GM19328 (cell line): ENCODE results near the gene RPS6KC1.
"Not testable (repeated sequence)": the region's sequence is repeated elsewhere in the genome, so short reads cannot be mapped to it uniquely, and the experiment has no call there.

Experiments used
- ATAC-seq: cut with Tn5 transposase; IDR thresholded peaks from one replicate; pipeline ENCODE4 v1.9.1; 2021; ENCODE audit warnings: mild to moderate bottlenecking, moderate library complexity; ENCODE audit not compliant: unreplicated experiment

Gene RPS6KC1

GRCh38 chr1:213051127-213051880, at the start of gene RPS6KC1:
TSS of gene RPS6KC1 (plus strand) at chr1:213051241. CDS start at chr1:213051405, 164 bp downstream.
- ATAC-seq, result peak; percentile 97

DNA sequence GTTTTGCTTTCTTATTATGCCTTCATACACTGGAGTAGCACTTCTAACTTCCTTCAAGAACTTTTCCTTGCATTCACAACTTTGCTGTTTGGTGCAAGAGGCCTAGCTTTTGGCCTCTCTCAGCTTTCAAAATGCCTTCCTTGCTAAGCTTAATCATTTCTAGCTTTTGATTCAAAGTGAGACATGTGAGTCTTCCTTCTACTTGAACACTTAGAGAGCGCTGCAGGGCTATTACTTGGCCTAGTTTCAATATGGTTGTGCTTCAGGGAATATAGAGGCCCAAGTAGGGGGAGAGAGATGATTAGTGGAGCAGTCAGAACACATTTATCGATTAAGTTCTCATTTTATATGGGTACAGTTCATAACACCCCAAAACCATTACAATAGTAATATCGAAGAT, 47.8 kb upstream of the RPS6KC1 start:
- ATAC-seq, result no peak

DNA sequence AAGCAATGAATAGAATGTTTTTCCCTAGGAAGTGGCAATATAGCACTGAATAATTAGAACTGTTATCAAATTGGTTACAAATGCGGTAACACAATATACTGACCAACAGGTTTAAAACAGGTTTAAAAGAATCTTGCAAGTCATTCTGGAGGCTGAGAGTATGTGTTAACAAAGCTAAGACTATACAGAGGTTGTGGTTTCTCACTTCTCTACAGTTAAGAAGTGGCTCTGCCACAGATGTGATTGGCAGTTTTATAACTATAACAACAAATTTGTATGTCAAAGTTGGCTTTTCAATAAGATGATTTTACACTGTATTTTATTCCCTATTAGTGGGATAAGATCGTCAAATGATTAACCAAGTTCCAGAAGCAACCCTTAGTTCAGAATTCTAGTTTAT, 42.5 kb upstream of the RPS6KC1 start:
- no peak for ATAC-seq

DNA sequence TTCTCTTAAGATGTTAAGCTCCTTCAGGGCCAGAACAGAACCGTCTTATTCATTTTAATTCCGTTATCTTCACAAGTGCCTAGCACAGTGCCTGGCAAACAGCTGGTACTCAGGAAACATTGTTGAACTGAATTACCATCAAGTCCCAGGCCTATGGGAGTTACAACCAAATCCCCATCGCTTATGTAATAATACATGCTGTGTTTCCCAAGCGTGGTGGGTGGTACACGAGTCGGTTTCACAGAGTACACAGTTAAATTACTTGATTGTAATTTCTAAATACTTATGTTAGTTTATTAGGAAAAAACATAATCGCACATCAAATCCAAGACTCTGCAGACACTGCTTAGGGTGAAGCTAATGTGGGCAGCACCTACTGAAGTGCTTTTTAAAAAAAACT, 36.4 kb upstream of the RPS6KC1 start:
- ATAC-seq, result peak; percentile 0

DNA sequence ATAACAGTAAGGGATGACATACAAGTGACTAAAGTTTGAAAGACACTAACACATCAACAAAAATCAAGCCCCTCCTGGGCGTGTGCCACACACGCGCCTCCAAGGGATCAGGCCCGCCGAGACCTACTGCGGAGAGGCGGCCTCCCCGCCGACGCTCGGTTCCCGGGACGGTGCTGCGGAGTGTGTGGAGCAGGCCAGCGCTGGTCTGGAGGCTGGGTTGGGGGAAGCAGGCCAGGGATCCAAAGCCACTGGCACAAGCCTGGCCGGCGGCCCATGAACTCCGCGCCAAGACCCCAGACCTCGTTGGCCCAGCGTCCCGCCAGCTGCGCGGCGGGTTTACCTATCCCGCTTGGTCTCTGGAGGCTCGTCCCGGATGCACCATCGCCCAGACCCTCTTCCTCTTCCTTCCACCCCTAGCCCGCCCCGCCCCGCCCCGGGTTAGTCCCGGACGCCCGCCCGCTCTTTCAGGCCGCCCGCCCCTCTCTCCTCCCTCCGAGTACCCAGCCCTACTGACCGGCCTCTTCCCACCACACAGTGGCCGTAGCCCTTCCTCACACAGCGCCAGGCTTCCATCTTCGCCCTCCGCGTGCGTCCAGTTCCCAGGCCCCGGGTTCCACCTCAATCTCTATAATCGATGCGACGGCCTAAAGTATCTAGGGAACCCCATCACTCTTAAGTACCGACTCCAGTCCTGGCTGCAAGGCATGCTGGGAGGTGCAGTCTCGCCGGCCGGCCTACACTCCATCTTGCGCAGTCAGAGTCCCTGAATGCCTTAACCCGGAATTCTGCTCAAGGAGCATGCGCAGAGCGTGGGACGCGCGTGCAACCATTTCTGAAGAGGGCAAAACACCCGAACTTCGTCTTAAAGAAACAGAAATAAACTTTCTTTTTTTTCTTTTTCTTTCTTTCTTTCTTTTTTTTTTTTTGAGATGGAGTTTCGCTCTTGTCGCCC, 35.7 kb upstream of the RPS6KC1 start, which contains the start of gene ANGEL2:
Gene ANGEL2, minus strand, starts transcription at position 769 of the 952 bp plus-strand sequence. Its CDS starts 196 bp downstream, at position 573.
- peak; percentile 88 for ATAC-seq

- ATAC-seq, result no peak
Observed at GRCh38 chr1:213017447-213018273, 33.4 kb upstream of the RPS6KC1 start.

DNA sequence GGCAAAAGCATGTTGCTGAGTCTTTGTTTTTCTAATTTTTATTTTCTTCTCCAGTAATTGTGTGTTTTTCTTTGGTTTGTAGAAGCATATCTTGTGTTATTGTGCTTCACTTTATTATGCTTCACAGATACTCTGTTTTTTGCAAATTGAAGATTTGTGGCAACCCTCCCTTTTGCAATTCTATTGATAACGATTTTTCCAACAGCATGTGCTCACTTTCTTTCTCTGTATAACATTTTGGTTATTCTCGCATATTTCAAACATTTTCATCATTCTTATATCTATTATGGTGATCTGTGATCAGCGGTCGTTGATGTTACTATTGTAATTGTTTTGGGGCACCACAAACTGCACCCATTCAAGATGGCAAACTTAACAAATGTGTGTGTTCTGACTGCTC, 31.6 kb upstream of the RPS6KC1 start:
- no peak for ATAC-seq

DNA sequence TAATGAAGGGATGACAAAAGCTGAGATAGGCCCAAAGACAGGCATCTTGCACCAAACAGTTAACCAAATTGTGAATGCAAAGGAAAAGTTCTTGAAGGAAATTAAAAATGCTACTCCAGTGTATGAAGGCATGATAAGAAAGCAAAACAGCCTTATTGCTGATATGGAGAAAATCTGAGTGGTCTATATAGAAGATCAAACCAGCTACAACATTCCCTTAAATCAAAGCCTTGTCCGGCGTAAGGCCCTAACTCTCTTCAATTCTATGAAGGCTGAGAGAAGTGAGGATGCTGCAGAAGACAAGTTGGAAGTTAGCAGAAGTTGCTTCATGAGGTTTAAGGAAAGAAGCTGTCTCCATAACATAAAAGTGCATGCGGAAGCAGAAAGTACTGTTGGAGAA, 31.0 kb upstream of the RPS6KC1 start:
- ATAC-seq, result no peak

DNA sequence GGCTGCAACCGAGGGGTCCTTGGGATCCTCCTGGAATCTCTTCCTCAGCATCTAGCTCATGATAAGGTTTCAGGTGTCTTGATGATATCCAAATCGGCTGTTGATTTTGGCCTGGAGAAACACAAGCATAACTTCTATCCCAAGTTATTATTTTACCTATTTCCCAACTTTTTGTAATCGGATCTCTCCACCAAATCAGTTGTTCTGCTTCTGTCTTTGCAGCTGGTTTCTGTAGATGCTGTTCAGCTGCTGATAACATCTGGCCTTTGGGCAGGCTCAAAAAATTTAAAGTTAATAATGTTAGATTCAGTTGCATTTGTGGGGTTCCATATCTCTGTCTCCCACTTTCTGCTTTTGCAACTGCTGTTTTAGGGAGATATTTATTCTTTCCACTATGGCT, 24.0 kb upstream of the RPS6KC1 start:
- ATAC-seq, result not testable (repeated sequence)

GRCh38 chr1:213032651-213033050, 18.4 kb upstream of the RPS6KC1 start:
- no peak for ATAC-seq

- no peak for ATAC-seq
Observed at GRCh38 chr1:213034713-213035112, 16.3 kb upstream of the RPS6KC1 start.

DNA sequence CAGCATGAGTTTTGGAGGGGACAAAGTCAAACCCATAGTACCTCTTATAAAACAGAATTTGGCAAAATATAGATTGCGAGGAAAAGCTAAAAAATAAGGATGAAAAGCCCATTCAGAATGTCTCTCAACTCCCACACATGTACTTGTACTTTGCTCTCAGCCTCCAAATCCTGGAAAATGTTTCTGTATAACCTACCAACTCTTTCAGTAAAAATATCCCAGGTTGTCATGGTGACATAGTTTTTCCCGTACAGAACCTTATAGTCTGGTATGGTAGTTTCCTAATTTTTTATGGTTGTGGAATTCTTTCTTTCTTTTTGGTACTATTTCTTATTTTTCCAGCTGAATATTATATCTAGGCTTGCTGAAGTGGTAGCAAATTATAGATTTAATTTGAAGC, 15.5 kb upstream of the RPS6KC1 start:
- no peak for ATAC-seq

GRCh38 chr1:213041443-213041842, 9.6 kb upstream of the RPS6KC1 start:
- ATAC-seq, result no peak

DNA sequence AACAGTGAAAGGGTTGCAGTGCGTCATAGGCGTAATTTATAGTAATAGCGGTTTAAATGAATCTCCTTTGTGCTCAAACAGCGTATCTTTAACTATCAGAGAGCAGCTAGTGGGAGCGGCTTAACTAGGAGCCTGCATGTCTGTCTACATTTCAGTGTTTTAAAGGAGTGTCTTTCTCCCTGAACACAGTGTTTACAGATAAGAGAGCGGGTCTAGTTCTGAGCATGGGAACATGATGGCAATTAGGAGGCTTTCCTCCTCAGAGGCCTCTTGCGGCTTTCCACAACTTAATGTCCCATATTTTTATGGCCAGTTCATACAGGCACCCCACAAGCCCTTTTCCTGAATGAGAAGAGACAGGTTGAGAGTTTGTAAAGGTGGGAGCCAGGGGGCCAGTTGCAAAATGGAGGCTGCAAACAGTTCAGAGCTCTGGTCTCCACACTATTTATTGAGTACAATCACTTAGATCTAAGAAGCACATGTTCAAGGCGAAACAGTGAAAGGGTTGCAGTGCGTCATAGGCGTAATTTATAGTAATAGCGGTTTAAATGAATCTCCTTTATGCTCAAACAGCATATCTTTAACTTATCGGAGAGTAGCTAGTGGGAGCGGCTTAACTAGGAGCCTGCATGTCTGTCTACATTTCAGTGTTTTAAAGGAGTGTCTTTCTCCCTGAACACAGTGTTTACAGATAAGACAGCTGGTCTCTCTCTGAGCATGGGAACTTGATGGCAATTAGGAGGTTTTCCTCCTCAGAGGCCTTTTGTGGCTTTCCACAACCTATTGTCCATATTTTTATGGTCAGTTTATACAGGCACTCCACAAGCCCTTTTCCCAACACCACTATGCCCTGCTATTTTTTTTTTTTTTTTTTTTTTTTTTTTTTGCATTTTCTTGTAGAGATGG, 5.5 kb upstream of the RPS6KC1 start:
- ATAC-seq, result not testable (repeated sequence)

DNA sequence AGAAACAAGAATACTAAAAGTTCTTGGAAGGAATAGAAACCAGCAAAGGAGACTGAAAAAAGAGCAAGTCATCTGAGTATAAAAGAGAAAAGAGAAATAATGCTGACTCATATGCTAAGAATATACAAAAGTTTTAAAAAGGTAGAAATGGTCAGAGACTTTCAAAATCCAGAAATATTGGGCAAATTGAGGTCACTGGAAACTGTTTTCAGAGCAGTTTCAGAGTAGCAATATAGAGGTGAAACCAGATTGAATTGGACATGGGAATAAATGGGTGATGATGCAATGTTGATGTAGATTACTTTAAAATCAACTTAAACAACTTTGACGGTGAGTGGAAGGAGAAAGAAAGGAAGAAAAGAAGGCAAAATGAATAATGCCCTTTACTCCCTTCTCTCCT, 1.8 kb upstream of the RPS6KC1 start:
- ATAC-seq, result no peak

DNA sequence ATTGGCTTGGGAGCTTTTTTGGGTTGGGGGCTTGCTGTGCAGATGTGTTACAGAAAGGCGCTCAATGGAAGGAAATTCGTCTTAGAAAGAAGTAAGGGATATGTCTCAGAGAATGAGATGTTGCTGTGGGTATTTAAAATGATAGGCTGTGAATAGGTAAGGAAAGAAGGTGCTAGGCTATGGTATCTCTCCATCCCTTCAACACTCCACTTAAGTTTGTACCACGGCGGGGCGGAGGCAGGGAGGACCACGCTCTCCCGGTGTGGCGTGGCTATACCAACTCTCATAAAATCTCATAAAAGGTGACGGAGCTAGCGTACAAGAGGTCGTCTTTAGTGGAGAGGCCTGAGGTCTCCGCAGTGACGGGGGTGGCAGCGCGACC, 305 bp upstream of the RPS6KC1 start:
- ATAC-seq, result peak; percentile 2

DNA sequence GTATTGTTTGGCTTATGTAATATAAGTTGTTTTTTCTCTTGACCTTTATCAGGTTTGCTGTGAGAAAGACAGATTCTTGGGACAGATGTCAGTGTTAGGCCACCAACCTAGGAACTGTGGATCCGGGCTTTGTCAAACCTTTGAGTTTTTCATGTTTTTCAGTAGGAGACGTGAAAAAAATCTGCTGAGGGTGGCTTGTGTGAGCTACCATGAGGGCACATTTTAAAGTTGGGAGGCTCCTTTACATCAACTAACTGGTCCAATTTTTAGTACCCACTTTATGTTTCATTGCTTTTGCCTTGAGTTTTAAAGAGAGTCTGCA, 801 bp downstream of the RPS6KC1 start:
- ATAC-seq, result no peak

DNA sequence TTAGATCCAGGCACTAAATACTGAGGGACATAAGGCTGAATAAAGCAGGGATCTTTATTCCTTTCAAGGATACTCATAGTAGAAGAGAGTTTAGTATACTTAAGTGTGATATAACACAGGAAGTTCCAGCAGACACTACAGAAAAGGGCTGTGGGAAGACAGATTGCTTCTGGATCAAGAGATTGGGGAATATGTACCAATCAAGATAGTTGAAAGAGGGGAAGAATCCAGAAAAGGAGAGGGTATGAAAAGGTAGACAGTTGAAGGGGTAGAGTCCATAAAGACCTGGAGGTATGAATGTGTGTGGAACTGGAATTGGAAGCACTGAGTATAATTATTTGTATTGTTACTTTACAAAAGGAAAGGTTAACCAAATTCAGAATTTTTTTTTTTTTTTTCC, 2.4 kb downstream of the RPS6KC1 start:
- no peak for ATAC-seq

DNA sequence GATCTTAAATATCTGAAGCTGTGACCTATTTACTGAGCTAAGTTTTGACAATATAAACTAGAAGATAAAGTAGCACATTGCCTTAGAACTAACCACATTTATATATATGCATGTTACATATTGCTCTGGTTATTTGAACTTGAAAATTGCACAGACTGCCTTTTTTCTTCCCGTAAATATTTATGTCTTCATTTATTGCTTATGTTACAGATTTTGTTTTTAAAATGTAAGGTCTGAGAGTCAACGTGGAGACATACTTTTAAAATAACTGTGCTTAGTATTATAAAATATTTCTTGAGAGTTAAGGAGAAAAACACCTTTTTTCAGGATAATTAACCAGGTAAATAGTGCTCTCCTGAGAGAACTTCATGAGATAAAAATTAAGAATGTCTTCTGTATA, 3.1 kb downstream of the RPS6KC1 start:
- ATAC-seq, result no peak
